ENCODE results near the gene PTPN4.

DNA sequence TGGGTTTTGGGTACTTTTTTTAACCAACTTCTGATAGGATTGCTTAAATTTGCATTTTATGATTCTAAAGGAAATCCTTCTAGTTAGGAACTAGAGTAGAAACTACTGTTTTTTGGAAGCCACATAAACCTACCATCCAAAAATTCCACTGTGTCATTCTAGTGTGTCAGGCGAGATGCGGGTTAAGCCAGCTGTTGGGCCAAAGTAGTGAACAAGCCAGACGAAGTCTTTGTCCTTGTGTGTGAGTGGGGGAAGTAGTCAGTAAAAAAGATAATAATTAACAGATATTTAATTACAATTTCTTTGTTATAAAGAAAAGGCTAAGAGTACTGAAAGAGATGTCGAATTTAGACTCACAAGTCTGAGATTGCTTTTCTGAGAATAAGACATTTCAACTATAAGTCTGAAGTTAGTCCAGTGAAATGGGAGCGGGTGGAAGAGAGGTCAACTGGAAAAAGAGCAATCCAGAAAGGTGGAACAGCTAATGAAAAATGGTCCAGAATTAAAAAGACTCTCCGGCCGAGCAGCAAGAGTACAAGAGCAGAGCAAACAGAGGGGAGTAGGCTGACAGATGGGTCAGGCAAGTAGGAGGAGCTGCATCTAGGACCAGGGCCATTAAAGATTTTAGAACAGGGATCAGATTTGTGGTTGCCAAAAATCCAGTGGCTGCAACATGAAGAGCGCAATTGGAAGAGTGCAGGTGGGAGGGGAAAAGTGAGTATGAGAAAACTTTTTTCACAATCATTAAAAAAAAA is 254.7 kb downstream of the PTPN4 start:
- TF ChIP-seq GATA2 (IDR thresholded peaks at IDR 0.05; ENCODE audit: insufficient read depth, insufficient read length, low read depth, low read length) (no peak), JUN (IDR thresholded peaks at IDR 0.05; ENCODE audit: borderline replicate concordance, insufficient read depth, insufficient read length, low read depth) (no peak), CTCF (IDR thresholded peaks at IDR 0.05; ENCODE audit: extremely low read depth in 1 of 2, insufficient read depth in 1 of 2, low read depth in 1 of 2, low read length in 2 of 2) (no peak), FOS (IDR thresholded peaks at IDR 0.05; ENCODE audit: borderline replicate concordance, insufficient read depth, low read length) (no peak), POLR2A (IDR thresholded peaks at IDR 0.05; ENCODE audit: low read depth, low read length) (no peak), MYC (IDR thresholded peaks at IDR 0.05; ENCODE audit: low read depth, low read length) (no peak), EZH2 (IDR thresholded peaks at IDR 0.05; ENCODE audit: borderline replicate concordance, low read depth, low read length, severe bottlenecking) (no peak)
